Suppressor macrophage (primary cell): ENCODE data around the gene MCCC1.
"Not testable (repeated sequence)": the region's sequence is repeated elsewhere in the genome, so short reads cannot be mapped to it uniquely, and the experiment has no call there.

Source experiments
- DNase-seq, 4 experiments: peaks; one replicate each; pipeline ENCODE4 v3.0.0-alpha.2; 2020 to 2022

The MCCC1 gene

DNA sequence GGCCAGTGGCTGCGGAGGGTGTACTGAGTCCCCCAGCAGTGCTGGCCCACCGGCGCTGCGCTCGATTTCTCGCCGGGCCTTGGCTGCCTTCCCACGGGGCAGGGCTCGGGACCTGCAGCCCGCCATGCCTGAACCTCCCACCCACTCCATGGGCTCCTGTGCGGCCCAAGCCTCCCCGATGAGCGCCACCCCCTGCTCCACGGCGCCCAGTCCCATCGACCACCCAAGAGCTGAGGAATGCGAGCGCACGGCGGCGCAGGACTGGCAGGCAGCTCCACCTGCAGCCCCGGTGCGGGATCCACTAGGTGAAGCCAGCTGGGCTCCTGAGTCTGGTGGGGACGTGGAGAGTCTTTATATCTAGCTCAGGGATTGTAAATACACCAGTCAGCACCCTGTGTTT is 1.7 kb upstream of the MCCC1 start:
- DNase-seq, result not testable (repeated sequence)

DNA sequence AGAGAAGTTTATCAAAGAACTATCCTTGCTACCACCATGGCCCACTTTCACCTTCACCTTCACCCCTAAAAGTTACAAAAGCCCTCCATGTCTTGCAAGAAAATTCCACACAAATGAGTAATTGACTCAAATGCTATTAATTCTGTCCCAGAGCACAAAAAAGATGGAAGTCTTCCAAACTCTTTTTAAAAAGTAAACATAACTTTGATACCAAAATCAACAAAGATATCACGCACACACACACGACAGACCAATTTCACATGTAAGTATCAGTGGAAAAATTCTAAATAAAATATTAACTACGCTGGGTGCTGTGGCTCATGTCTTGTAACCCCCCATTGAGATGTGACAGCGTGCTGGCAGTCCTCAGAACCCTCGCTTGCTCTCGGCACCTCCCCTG is 1.1 kb upstream of the MCCC1 start:
- no peak for DNase-seq

DNA sequence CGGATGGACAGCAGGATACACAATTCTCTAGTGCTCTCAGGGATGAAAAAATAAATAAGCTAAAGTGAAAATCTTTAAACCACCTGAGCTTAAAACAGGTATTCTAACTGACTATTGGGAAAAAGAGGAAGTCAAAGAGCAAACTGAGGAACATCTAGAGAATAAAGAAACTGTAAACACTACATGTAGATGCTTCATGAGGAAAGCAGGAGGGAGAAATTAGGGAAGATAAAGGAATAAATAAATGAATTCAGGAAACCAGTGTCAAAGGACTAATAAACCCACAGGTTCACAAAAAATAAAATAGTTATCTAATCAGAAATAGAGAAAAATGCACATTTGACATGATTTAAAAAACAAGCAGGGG is 525 bp upstream of the MCCC1 start:
- DNase-seq, result no peak

- no peak for DNase-seq
Observed at GRCh38 chr3:183098536-183099025, 715 bp downstream of the MCCC1 start.

DNA sequence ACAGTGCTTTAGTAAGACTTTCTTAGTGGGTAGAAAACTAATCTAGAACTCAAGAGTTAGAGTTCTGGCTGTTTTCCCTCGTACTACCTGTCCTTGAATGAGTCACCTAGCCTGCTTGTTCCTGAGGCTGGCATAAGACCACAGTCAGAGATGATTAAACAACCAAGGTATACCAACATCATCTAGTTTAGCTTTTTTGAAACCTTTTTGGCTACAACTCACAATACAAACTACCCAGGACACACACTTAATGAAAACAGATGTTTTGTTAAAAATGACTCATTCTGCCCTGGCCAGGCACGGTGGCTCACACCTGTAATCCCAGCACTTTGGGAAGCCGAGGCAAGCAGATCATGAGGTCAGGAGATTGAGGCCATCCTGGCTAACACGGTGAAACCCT is 4.6 kb downstream of the MCCC1 start:
- DNase-seq, result no peak

DNA sequence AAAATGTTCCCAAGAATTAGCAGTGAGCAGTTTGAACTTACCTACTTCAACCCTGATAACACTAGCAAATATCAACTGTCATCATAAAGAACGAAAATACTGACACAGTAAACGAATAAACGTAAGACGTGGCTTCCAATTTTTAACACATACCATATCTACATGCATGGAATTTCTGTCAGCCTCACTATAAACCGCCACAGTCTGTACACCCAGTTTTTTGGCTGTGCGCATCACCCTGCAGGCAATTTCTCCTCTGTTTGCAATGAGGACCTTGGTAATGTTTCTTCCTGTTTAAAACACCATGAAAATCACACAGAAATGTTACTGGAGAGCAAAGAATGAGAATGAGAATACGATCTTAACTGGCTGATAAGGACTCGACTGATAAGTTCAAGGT is 7.0 kb downstream of the MCCC1 start:
- no peak for DNase-seq

DNA sequence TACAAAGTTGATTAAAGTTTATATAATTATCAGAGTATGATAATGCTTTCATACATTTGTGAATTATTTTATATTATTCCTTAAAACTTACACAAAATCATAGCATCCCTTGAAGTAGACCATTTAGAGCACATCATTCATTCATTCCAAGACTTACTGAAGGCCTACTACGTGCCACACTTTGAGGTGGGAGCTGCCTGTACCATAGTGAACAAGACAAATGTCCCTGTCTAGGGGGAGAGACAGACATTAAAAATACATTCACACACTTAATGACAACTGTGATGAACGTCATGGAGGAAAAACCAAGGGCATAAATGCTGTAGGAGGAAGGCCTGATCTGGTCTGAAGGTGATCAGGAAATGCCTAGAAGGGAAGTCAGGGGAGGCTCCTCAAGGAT is 12.1 kb downstream of the MCCC1 start:
- DNase-seq, result no peak

GRCh38 chr3:183085634-183086390 is 13.5 kb downstream of the MCCC1 start:
- peak; percentile 11 to 55 (median 48) for DNase-seq

DNA sequence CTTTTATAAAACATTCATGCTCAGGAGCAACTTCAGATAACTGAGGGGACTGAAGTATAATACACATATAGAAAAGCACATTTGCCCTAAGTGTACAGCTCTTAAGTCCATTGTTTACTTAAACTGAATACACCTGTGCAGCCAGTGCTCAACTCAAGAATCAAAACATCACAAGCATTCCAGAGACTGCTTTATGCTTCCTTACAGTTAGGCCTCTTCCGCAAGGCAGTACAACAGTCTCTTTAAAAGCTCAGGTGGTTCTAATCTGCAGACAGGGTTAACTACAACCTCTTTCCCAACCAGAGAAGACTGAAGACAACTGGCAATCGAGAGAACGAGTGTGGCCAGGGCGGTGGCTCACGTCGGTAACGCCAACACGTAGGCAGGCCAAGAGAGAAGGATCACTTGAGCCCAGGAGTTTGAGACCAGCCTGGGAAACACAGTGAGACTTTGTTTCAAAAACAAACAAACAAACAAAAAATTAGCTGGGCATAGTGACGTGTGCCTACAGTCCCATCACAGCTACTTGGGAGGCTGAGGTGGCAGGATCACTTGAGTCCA is 16.9 kb downstream of the MCCC1 start:
- DNase-seq, result no peak

DNA sequence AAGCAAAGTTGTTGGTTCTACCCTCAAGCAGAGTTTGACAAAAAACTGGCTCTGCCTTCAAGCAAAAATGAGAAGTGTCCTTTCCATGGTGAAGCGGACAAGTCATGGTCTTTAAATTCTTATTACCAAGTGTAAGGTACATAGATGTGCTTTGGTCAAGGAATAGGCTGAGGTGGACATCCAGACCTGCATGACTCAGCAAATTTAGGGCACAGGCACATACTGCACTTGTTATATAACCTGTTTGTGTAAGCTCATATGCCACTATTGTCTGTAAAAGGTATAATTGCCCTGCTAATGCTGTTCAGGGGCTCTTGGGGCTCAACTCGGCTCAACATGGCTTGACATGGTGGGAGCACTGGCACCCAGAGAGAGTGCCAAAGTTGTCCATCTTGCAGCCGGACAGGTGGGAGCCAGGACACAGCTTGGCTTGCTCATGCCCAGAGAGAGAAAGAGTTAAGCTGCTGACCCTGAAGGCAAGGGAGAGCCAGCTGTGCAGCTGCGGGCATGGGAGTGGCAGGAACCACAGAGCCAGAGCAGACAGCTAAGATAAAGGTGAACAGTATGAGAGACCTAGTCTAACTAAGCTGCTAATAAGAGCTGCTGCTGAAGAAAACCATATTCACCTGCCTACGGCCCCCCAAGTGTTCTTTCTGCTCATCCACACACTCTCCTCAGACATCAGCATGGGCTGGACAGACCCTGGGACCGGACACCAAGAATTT is 17.7 kb downstream of the MCCC1 start:
- no peak for DNase-seq

DNA sequence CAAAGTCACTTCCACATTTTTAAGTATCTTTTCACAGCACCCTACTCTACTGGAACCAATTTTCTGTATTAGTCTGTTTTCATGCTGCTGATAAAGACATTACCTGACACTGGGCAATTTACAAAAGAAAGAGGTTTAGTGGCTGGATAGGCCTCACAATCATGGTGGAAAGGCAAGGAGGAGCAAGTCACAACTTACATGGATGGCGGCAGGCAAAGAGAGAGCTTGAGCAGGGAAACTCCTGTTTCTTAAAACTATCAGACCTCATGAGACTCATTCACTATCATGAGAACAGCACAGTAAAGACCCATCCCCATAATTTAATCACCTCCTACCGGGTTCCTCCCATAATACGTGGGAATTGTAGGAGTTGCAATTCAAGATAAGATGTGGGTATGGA is 18.7 kb downstream of the MCCC1 start:
- DNase-seq, result no peak

GRCh38 chr3:183074881-183075280 is 24.4 kb downstream of the MCCC1 start:
- DNase-seq, result no peak

- peak; percentile 36 to 66 (median 52) for DNase-seq
Observed at GRCh38 chr3:183074261-183074660, 25.0 kb downstream of the MCCC1 start.

DNA sequence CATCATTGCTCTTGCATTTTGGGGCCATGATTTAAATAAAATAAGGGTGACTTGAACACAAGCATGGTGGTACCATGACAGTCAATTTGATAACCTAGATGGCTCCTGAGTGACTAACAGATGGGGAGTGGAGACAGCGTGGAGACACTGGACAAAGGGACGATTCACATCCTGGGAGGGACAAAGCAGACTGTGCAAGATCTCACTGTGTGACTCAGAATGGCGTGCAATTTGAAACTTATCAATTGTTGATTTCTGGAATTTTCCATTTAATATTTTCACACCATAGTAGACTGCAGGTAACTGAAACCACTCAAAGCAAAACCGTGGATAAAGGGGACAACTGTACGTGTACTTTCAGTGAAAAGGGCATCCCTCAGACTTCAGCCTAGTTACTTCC is 25.5 kb downstream of the MCCC1 start:
- DNase-seq, result peak; percentile 19 to 43 (median 28)

DNA sequence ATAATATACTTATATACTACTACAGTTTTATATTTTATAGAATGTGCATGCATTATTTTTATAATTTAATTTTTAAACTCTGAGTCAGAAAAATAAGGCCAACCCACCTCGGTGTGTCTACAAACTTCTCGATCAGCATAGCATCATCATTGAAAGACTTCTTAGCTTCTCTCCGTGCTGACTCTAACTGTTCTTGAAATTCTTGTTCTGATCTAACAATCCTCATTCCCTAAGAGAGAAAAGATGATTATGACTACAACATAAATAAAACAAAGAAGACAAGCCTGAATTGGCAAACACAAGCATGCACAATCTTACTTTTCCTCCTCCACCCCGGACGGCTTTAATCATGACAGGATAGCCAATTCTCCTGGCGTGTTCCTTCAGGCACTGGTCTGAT is 28.4 kb downstream of the MCCC1 start:
- DNase-seq, result no peak

DNA sequence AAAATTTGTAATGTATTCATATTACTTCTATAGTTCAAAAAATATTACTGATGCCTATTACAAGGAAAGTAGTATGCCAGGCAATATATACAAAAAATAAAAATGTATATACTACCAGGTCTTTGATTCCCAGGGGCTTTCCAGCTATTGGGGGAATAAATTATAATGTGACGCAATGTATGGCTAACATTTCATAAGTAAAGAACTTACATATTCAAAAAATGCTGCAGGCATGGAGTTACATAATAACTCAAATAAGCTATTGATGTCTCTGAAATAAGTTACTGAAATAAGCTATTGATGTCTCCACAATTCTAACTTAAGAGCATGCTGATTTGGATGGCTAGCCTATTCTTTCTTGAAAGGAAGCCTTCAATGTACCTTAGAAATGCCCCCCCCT is 30.2 kb downstream of the MCCC1 start:
- DNase-seq, result no peak

DNA sequence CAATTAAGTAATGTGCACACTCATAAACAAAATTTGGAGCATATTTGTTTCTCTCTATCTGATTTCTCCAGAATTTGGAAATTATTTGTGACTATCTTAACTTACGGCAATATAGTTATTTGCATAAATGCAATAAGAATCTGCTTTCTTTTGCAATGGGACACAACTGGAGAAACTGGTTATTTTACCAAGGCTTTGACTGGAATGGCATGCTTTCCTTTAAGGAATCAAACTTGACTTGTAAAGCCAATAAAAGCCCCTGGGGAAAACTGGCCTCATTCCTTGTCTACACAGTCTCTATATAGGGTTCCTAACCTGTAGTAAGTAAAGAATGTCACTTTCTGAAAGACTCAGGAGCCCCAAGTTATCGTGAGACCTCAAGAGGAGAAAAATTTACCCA is 32.4 kb downstream of the MCCC1 start:
- DNase-seq, result not testable (repeated sequence)

GRCh38 chr3:183064475-183064874 is 34.8 kb downstream of the MCCC1 start:
- DNase-seq, result no peak

- DNase-seq, result no peak
Observed at GRCh38 chr3:183061391-183062172, 37.7 kb downstream of the MCCC1 start.

DNA sequence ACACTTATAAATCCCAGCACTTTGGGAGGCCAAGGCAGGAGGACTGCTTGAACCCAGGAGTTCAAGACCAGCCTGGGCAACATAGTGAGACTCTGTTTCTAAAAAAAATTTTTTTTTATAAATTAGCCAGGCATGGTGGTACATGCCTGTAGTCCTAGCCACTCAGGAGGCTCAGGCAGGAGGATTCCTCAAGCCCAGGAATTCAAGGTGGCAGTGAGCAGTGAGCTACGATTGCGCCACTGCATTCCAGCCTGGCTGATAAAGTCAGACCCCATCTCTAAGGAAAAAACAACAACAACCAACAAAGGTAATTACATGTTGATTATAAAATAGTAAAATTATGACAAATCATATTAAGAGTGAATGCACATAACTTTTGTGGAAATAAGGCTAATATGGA is 40.9 kb downstream of the MCCC1 start:
- no peak for DNase-seq

DNA sequence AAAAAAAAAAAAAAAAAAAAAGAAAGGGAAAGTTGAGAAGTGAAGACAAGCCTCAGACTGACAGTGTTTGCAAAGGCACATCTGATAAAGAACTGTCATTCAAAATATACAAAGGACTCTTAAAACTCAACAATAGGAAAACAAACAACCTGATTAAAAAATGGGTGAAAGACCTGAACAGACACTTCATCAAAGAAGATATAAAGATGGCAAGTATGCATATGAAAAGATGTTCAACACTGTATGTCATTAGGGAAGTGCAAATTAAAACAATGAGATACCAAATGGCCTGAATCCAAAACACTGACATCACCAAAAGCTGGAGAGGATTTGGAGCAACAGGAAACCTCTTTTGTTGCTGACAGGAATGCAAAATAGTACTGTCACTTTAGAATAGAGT is 48.6 kb downstream of the MCCC1 start:
- no peak for DNase-seq

DNA sequence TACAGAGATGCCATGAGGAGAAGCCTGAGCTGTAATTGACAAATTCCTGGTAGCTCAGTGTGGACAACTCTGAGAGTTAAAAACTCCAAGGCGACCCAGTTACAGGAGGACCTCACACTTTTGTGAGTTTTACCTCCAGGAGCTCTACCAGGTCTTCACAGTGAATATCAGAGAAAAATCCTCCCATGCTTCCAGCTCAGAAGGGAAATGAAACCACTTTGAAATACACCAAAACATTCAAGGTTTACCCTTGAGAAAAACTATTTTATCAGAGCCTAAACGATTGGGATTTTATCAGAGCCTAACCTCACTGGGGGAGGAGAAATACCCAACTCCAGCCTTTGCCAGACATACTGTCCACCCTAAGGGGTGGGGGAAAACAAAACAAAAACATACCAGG is 52.4 kb downstream of the MCCC1 start:
- no peak for DNase-seq
